GM12875 (cell line): ENCODE measurements around the gene SPART.
"Not testable (repeated sequence)": the region's sequence is repeated elsewhere in the genome, so short reads cannot be mapped to it uniquely, and the experiment has no call there.

Experiments used
- H3K4me3 ChIP-seq: one replicate; pipeline ENCODE4 v1.5.1; 2011; ENCODE audit warnings: low read depth, low read length, control low read depth
- TF ChIP-seq, protein P1 (sequence below): IDR thresholded peaks from 2 replicates; pipeline ENCODE4 v1.5.1; 2011; ENCODE audit warnings: low read depth, mild to moderate bottlenecking, control low read depth, inconsistent platforms, low read length, moderate library complexity, borderline replicate concordance; ENCODE audit not compliant: insufficient read depth

SPART gene

DNA sequence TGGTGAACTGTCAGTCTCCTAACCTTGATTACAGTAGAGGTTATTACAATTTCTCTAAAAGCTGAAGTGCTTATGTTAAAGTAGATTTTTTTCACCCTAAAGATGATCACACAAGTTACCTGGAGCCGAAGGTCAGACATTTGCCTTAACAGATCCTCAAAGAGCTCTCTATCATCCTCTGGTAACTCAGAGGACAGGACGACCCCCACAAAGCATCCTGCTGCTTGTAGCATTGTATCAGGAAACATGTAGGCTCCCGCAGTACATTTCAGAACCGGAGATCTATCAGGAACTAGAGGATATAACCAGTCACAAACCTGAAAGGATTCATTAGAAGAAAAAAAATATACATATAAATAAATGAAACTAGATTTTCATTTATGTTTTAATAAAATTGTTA, 14.9 kb downstream of the SPART start:
- TF ChIP-seq, protein P1, sequence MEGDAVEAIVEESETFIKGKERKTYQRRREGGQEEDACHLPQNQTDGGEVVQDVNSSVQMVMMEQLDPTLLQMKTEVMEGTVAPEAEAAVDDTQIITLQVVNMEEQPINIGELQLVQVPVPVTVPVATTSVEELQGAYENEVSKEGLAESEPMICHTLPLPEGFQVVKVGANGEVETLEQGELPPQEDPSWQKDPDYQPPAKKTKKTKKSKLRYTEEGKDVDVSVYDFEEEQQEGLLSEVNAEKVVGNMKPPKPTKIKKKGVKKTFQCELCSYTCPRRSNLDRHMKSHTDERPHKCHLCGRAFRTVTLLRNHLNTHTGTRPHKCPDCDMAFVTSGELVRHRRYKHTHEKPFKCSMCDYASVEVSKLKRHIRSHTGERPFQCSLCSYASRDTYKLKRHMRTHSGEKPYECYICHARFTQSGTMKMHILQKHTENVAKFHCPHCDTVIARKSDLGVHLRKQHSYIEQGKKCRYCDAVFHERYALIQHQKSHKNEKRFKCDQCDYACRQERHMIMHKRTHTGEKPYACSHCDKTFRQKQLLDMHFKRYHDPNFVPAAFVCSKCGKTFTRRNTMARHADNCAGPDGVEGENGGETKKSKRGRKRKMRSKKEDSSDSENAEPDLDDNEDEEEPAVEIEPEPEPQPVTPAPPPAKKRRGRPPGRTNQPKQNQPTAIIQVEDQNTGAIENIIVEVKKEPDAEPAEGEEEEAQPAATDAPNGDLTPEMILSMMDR, result no peak
- H3K4me3 ChIP-seq, result no peak overlapping the region

DNA sequence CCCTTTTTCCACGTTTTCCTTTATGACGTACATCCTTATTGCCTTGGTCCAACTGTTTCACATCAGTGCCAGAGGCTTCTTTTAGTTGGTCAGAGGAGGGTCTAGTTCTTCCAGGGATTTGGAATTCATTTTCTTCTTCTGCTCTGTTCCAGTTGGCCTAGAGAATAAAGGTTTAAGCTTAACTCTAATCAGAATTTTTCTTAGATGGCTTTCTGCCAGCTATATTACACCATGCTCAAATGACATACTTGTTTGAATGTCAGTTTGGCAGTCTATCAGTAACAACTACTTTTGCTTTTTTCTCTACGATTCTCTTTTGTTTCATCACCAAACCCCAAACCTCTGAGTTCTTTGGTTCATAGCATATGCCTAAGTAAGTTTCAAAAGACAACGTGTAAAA, 16.8 kb downstream of the SPART start:
- H3K4me3 ChIP-seq, result no peak overlapping the region
- TF ChIP-seq, protein P1, result no peak

DNA sequence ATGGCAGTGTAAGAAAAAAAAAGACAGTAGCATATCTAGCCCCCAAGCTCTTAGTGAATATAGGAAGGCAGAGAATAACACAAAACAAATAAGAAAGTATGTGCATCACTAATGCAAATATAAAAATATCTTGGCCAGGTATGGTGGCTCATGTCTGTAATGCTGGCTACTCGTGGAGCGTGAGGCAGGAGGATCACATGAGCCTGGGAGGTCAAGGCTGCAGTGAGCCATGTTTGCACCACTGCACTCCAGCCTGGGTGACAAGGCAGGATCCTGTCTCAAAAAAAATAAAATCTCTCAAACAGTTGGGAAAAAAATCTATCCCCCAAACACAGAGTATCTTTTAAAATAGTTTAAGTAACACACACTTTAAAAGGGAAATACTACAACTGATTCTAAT, 17.4 kb downstream of the SPART start:
- TF ChIP-seq, protein P1, result no peak
- H3K4me3 ChIP-seq, result no peak overlapping the region

DNA sequence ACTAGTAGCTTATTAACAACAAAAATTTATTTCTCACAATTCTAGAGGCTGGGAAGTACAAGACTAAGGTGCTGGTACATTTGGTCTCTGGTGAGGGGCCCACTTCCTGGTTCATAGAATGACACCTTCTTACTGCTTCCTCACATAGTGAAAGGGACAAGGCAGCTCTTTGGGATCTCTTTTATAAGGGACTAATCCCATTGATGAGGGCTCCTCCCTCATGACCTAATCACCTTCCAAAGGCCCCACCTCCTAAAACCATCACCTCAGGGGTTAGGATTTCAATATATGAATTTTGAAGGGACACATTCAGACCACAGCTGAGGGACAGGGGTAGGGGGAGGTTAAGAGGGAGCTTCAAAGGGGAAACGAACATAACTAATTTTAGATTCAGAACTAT, 20.3 kb downstream of the SPART start:
- TF ChIP-seq, protein P1, result no peak
- H3K4me3 ChIP-seq, result no peak overlapping the region

DNA sequence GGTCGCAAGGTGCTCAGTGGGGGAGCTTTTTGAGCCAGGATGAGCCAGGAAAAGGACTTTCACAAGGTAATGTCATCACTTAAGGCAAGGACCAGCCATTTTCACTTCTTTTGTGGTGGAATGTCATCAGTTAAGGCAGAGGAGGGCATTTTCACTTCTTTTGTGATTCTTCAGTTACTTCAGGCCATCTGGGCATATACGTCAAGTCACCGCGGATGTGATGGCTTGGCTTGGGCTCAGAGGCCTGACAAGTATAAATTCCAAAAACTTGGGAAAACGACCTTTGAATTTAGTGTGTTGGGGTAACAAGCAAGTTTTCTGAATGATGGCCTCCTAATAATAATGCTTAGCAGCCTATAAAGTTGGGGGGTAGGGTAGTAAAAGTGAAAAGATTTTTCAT, 21.3 kb downstream of the SPART start:
- H3K4me3 ChIP-seq, result not testable (repeated sequence)

DNA sequence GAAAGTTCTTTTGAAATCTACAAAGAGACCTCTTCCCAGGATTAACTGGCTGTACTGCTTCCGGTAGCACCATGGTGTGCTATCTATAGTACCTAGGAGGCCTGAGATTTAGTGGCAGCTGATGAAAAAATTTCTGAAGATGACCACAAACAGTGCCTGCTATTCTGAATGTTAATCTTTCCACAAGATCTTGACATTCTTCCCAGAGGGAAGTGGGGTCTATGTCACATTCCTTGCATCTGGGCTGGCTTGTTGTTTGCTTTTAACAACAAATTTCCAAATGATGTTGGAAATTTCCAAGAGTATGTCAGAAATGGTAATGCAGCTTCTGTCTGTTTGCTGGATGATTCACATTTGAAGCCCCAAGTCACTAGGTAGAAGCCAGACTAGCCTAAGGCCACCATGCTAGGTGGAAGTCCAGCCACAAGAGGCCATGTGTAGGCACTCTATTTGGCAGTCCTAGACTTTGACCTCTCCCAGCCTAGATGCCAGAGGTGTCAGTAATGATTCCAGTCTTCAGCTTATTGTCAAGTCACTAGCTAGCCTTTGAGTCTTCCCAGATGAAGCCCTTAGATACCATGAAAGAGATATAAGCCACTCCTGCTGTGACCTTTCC, 22.1 kb downstream of the SPART start:
- TF ChIP-seq, protein P1, result no peak
- no peak overlapping the region for H3K4me3 ChIP-seq

DNA sequence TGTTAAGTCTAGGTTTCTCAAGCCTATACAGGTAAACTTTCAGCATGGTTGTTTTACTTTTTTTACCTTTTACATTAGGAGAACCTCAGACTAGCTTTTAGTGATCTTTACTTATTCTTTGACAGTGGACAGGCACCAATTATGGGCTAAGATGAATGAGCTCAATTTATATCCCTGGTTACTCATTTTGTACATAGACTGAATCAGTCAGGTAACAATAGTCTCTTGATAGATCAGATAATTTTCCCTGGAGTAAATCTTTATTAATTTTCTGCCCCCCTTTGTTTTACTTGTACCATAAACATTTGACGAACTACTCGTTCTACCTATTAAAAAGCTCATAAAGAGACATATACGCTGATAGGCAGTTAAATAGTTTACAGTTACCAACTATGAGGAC, 22.8 kb downstream of the SPART start:
- no peak overlapping the region for H3K4me3 ChIP-seq
- TF ChIP-seq, protein P1, result no peak

DNA sequence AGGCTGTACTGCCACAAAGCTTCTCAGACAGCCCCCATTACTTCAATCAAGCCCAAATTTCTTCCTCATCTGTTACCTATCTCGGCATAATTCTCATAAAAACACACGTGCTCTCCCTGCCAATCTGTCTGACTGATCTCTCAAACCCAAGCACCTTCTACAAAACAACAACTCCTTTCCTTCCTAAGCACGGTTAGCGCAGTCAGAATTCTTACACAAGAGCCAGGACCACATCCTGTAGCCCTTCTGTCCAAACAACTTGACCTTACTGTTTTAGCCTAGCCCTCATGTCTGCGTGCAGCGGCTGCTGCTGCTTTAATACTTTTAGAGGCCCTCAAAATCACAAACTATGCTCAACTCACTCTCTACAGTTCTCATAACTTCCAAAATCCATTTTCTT, 26.4 kb downstream of the SPART start:
- H3K4me3 ChIP-seq, result not testable (repeated sequence)
